CD8-positive, alpha-beta memory T cell (primary cell): ENCODE measurements around the gene SLC27A3. TPM values are rescaled to one million over a fixed set of nuclear protein-coding genes. Genes with fewer than 3 reads are reported as not detected.
A peak's percentile ranks its signal among the peaks of the same experiment; 100 is the strongest.

ENCODE experiments used
- CTCF ChIA-PET: fragments of 350-600 bp; sonication (Branson Sonifier 250); formaldehyde crosslinking; loops from one replicate; lab custom pipeline; 2021; ENCODE audit warnings: antibody characterized with exemption; lab: Charles Lee
- POLR2A ChIA-PET: fragments of 350-600 bp; sonication (Branson Sonifier 250); formaldehyde crosslinking; loops from one replicate; lab custom pipeline; 2021; ENCODE audit warnings: antibody characterized with exemption; lab: Charles Lee
- DNase-seq, 5 donors: peaks; one replicate each; pipeline versions ENCODE4 v3.0.0 to v3.0.0-alpha.2; 2020 to 2022; ENCODE audit warnings: mixed read lengths in 1 of 5
- H3K27ac ChIP-seq: one replicate; pipeline ENCODE4 v1.7.0; 2013; ENCODE audit warnings: low read depth, mild to moderate bottlenecking, low read length, moderate library complexity
- H3K27me3 ChIP-seq: 2 replicates; pipeline ENCODE4 v1.7.0; 2013; ENCODE audit warnings: low read length, mild to moderate bottlenecking; ENCODE audit not compliant: insufficient read depth, poor library complexity, severe bottlenecking
- H3K36me3 ChIP-seq: 2 replicates; pipeline ENCODE4 v1.7.0; 2013; ENCODE audit warnings: mild to moderate bottlenecking, low read length, moderate library complexity; ENCODE audit not compliant: insufficient read depth
- H3K4me1 ChIP-seq: 2 replicates; pipeline ENCODE4 v1.7.0; 2013; ENCODE audit warnings: mild to moderate bottlenecking, low read length, moderate library complexity; ENCODE audit not compliant: insufficient read depth
- H3K4me3 ChIP-seq: 2 replicates; pipeline ENCODE4 v1.7.0; 2013; ENCODE audit warnings: mild to moderate bottlenecking, low read length
- H3K9me3 ChIP-seq: 2 replicates; pipeline ENCODE4 v1.7.0; 2013; ENCODE audit warnings: mild to moderate bottlenecking, low read length
- H3K27ac Mint-ChIP-seq, 8 donors: one replicate each; pipeline ENCODE4 v1.8.0; 2020 to 2021; ENCODE audit warnings: mixed read lengths in 8 of 8, mild to moderate bottlenecking in 6 of 8, inconsistent platforms in 3 of 8, moderate library complexity in 3 of 8
- H3K27me3 Mint-ChIP-seq, 2 donors: one replicate each; pipeline ENCODE4 v1.8.0; 2020 to 2021; ENCODE audit warnings: mixed read lengths in 2 of 2, mild to moderate bottlenecking in 1 of 2, moderate library complexity in 1 of 2
- H3K36me3 Mint-ChIP-seq, 3 donors: one replicate each; pipeline ENCODE4 v1.8.0; 2020 to 2021; ENCODE audit warnings: mixed read lengths in 3 of 3, inconsistent platforms in 1 of 3, mild to moderate bottlenecking in 1 of 3
- H3K4me1 Mint-ChIP-seq, 3 donors: one replicate each; pipeline ENCODE4 v1.8.0; 2020 to 2021; ENCODE audit warnings: mixed read lengths in 3 of 3, inconsistent platforms in 1 of 3, mild to moderate bottlenecking in 1 of 3
- H3K4me3 Mint-ChIP-seq, 7 donors: one replicate each; pipeline ENCODE4 v1.8.0; 2020 to 2021; ENCODE audit warnings: mixed read lengths in 7 of 7, mild to moderate bottlenecking in 6 of 7, moderate library complexity in 4 of 7, inconsistent platforms in 2 of 7
- H3K9me3 Mint-ChIP-seq, 5 donors: one replicate each; pipeline ENCODE4 v1.8.0; 2020 to 2022; ENCODE audit warnings: mixed read lengths in 5 of 5, mild to moderate bottlenecking in 3 of 5, moderate library complexity in 2 of 5, inconsistent platforms in 1 of 5
- polyA plus RNA-seq: library from polyadenylated mRNA; unstranded; fragments of 300-500 nt; fragmentation: Illumina TruSeq; gene quantifications from one replicate; pipeline ENCODE4 v1.2.3, GENCODE V29; 2021
- total RNA-seq, 2 experiments: library from RNA; stranded (reverse); gene quantifications; one replicate each; pipeline ENCODE4 v1.2.3, GENCODE V29; 2021

The SLC27A3 gene
- total and polyA plus RNA-seq, 3 experiments from 2014 or later, result 9.9 to 29.3 (median 11.3) TPM

- no peak for DNase-seq
- POLR2A ChIA-PET, result no interaction called here
- Mint-ChIP-seq H3K4me3 (no peak overlapping the region), H3K36me3 (peaks cover 0 to 56% (median 5%) of the 10 kb centered on the region in 3 donors), H3K27me3 (no peaks in the 10 kb centered on the region), H3K4me1 (peaks cover 2 to 10% (median 10%) of the 10 kb centered on the region in 3 donors), H3K9me3 (no peaks in the 10 kb centered on the region), H3K27ac (peak overlapping the region in 2 of 8 donors; percentile 15 to 66)
- H3K27me3 ChIP-seq, result no peaks in the 10 kb centered on the region
- CTCF ChIA-PET, result interaction anchor here (0.7 to 1.4 kb wide), 2 partner anchors 140 to 230 kb away, joined by 3 to 4 read pairs; partner anchors contain the start of gene CREB3L4
- H3K36me3 ChIP-seq, result peaks cover 18% of the 10 kb centered on the region
- H3K4me1 ChIP-seq, result no peaks in the 10 kb centered on the region
- H3K27ac ChIP-seq, result no peak overlapping the region
- H3K9me3 ChIP-seq, result no peaks in the 10 kb centered on the region
- no peak overlapping the region for H3K4me3 ChIP-seq
These were observed 52.2 kb downstream of the SLC27A3 start for GRCh38 chr1:153827168-153827964.

Other genes with a start within 250 kb of the SLC27A3 start
- 100 to 1,000 TPM; 244 to 254 TPM for gene S100A6, start 239.4 kb upstream of the SLC27A3 start, total RNA-seq
- gene S100A6, start 239.4 kb upstream of the SLC27A3 start, polyA plus RNA-seq, result 892 TPM
- gene S100A5, start 234.5 kb upstream of the SLC27A3 start, total RNA-seq, result 1 to 10 TPM in 1 of 2 experiments, under 1 TPM in 1; 0.61 to 1.5 TPM
- 1.6 TPM for gene S100A5, start 234.5 kb upstream of the SLC27A3 start, polyA plus RNA-seq
- gene S100A4, start 229.6 kb upstream of the SLC27A3 start, total RNA-seq, result 100 to 1,000 TPM; 125 to 132 TPM
- gene S100A4, start 229.6 kb upstream of the SLC27A3 start, polyA plus RNA-seq, result 2,575 TPM
- gene S100A3, start 226.1 kb upstream of the SLC27A3 start, total RNA-seq, result not detected
- not detected for gene S100A3, start 226.1 kb upstream of the SLC27A3 start, polyA plus RNA-seq
- gene S100A2, start 209.6 kb upstream of the SLC27A3 start, total RNA-seq, result 1 to 10 TPM in 1 of 2 experiments, under 1 TPM in 1; 0.81 to 1.1 TPM
- 0.72 TPM for gene S100A2, start 209.6 kb upstream of the SLC27A3 start, polyA plus RNA-seq
- gene S100A16, start 162.3 kb upstream of the SLC27A3 start, total RNA-seq, result not detected
- not detected for gene S100A16, start 162.3 kb upstream of the SLC27A3 start, polyA plus RNA-seq
- not detected for gene S100A14, start 159.1 kb upstream of the SLC27A3 start, total RNA-seq
- not detected for gene S100A14, start 159.1 kb upstream of the SLC27A3 start, polyA plus RNA-seq
- gene S100A13, start 147.9 kb upstream of the SLC27A3 start, total RNA-seq, result 1 to 10 TPM; 5.5 to 7.6 TPM
- 1.3 TPM for gene S100A13, start 147.9 kb upstream of the SLC27A3 start, polyA plus RNA-seq
- gene S100A1, start 147.0 kb upstream of the SLC27A3 start, total RNA-seq, result not detected
- 0.07 TPM for gene S100A1, start 147.0 kb upstream of the SLC27A3 start, polyA plus RNA-seq
- gene CHTOP, start 141.3 kb upstream of the SLC27A3 start, total RNA-seq, result 10 to 100 TPM; 95.9 to 98.9 TPM
- 70.2 TPM for gene CHTOP, start 141.3 kb upstream of the SLC27A3 start, polyA plus RNA-seq
- 10 to 100 TPM; 36.7 to 39.0 TPM for gene SNAPIN, start 116.7 kb upstream of the SLC27A3 start, total RNA-seq
- gene SNAPIN, start 116.7 kb upstream of the SLC27A3 start, polyA plus RNA-seq, result 87.7 TPM
- gene ILF2, start 104.4 kb upstream of the SLC27A3 start, total RNA-seq, result 100 to 1,000 TPM; 379 to 394 TPM
- 126 TPM for gene ILF2, start 104.4 kb upstream of the SLC27A3 start, polyA plus RNA-seq
- not detected for gene NPR1, start 96.7 kb upstream of the SLC27A3 start, total RNA-seq
- not detected for gene NPR1, start 96.7 kb upstream of the SLC27A3 start, polyA plus RNA-seq
- gene INTS3, start 47.4 kb upstream of the SLC27A3 start, total RNA-seq, result 10 to 100 TPM; 58.2 to 61.1 TPM
- 11.9 TPM for gene INTS3, start 47.4 kb upstream of the SLC27A3 start, polyA plus RNA-seq
- gene GATAD2B, start 147.6 kb downstream of the SLC27A3 start, total RNA-seq, result 10 to 100 TPM; 64.9 to 71.9 TPM
- 5.6 TPM for gene GATAD2B, start 147.6 kb downstream of the SLC27A3 start, polyA plus RNA-seq
- gene DENND4B, start 171.3 kb downstream of the SLC27A3 start, total RNA-seq, result 100 to 1,000 TPM; 100 to 102 TPM
- 27.3 TPM for gene DENND4B, start 171.3 kb downstream of the SLC27A3 start, polyA plus RNA-seq
- 10 to 100 TPM; 53.9 to 63.2 TPM for gene CRTC2, start 183.2 kb downstream of the SLC27A3 start, total RNA-seq
- 38.9 TPM for gene CRTC2, start 183.2 kb downstream of the SLC27A3 start, polyA plus RNA-seq
- gene SLC39A1, start 188.1 kb downstream of the SLC27A3 start, total RNA-seq, result 10 to 100 TPM; 85.5 to 88.2 TPM
- 39.2 TPM for gene SLC39A1, start 188.1 kb downstream of the SLC27A3 start, polyA plus RNA-seq
- gene CREB3L4, start 192.5 kb downstream of the SLC27A3 start, total RNA-seq, result 10 to 100 TPM in 1 of 2 experiments, 1 to 10 TPM in 1; 10.0 to 10.1 TPM
- gene CREB3L4, start 192.5 kb downstream of the SLC27A3 start, polyA plus RNA-seq, result 5.3 TPM
- 100 to 1,000 TPM; 232 to 239 TPM for gene JTB, start 202.3 kb downstream of the SLC27A3 start, total RNA-seq
- 351 TPM for gene JTB, start 202.3 kb downstream of the SLC27A3 start, polyA plus RNA-seq
- gene RAB13, start 210.9 kb downstream of the SLC27A3 start, total RNA-seq, result 1 to 10 TPM; 9.0 to 9.5 TPM
- not detected for gene RAB13, start 210.9 kb downstream of the SLC27A3 start, polyA plus RNA-seq
- gene RPS27, start 215.4 kb downstream of the SLC27A3 start, total RNA-seq, result 1,000 to 10,000 TPM; 1,959 to 2,149 TPM
- 20,406 TPM for gene RPS27, start 215.4 kb downstream of the SLC27A3 start, polyA plus RNA-seq